Measurements from ENCODE around the gene ASIC1.

The ASIC1 gene

DNA sequence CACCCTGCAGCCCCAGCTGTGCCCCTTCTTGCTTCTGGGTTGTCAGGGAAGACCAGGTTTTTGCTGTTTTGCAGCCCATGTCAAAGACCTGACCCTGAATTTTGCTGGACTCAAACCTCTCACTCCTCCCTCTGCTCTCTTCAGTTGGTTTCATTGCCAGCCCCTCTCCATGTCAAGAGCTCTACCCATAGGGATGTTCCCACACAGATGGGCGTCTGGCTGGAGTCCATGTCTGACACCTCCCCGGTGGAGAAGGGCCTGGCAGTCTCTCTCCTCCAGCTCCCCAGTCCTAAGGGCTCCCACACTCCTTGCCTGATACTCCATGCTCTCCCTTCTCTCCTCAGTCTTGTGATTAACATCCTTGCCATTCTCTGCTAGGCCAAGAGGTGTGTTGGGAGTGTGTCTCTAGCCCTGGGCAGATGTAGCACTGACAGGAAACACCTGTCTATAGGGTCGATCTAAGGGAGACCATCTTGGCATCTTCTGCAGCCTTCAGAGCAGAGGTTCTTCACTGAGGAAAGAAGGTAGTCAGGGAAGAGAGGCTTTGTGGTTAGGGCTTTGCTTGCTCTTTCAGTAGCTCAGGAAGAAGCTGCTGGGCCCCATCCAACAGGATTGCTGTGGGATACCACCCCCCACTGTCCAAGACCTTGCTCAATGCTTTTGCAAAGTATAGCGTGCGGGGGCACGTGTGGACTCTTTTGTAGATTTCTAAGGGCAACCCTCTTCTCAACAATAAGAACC, 4.7 kb downstream of the ASIC1 start:
- DNase-seq (ENCODE audit: low read depth), result no peak

- DNase-seq (ENCODE audit: low read depth), result no peak
Observed at GRCh38 chr12:50062728-50063460, 5.5 kb downstream of the ASIC1 start.

DNA sequence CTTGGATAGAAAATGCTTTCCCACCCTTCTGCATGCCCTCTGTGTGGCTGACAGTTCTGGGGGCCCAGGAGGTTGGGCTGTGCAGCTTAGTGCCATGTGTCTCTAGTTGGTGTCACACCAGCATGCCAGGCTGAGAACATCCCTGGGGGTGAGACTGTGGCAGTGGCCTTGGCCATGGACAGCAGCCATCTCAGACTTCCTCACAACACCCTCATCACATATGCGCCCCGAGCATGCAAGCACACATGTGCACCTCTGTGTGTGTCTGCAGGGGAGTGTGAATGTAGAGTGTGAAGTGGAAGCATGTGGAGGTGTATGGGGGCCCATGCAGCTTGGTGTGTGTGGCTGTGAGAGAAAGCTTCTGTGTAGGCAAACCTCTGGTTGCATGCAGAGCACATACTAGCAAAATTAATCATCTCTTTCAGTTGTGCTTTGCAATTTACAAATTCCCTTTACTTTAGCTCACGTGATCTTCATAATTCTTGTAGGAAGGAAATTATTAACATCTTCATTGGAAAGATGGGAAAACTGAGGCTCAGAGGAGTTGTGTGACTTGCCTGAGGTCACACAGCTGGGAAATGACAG, 8.4 kb downstream of the ASIC1 start:
- peak; percentile 68 for DNase-seq (ENCODE audit: low read depth)

- DNase-seq (ENCODE audit: low read depth), result peak; percentile 98
Observed at GRCh38 chr12:50066402-50066801, 9.0 kb downstream of the ASIC1 start.

DNA sequence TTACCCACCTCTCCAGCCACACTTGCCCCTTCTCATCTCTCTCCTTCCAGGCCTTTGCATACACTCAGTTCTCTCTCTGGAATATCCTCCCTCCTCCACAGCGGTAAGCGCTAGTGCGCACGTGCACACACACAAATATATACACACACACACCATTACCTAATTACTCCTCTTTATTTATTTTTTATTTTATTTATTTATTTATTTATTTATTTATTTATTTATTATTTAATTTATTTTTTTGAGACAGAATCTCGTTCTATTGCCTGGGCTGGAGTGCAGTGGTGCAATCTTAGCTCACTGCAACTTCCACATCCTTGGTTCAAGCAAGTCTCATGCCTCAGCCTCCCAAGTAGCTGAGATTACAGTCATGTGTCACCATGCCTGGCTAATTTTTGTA, 11.7 kb downstream of the ASIC1 start:
- no peak for DNase-seq (ENCODE audit: low read depth)

- no peak for DNase-seq (ENCODE audit: low read depth)
Observed at GRCh38 chr12:50069539-50069938, 12.1 kb downstream of the ASIC1 start.

- peak; percentile 88 for DNase-seq (ENCODE audit: low read depth)
Observed at GRCh38 chr12:50070314-50071060, 13.1 kb downstream of the ASIC1 start.

DNA sequence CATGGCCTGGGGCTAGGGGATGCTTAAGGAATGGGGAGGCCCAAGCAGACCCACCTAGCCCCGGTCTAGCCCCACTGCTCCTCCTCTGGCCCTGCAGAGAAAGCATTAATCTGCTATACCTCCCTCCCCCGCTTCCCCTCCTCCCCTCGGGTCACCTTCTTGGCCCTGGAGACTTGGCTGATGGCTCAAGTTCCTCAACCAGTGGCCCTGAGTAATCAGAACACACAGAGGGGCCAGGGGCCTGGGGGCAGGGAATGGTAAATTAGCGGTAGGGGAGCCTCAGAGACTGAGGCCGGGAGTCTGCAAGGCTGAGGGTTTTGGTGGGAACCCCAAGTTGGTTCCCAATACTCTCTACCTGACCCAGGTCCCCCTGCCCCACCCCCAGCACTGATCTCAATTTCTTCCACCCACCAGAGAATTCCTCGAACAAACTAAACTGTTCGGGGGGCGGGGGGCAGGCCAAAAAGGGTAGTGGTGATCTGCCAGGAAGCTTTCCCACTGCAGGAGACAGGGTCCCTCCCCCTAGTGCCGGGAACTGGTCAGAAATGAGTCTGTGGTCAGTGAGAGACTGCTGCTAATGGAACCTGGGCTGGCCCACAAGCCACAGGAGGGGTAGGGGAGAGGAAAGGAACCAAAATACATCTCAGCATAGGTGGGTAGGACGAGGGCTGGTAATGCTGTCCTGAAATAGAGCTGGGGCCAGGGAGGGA, 15.0 kb downstream of the ASIC1 start:
- no peak for DNase-seq (ENCODE audit: low read depth)

- DNase-seq (ENCODE audit: low read depth), result no peak
Observed at GRCh38 chr12:50073206-50073605, 15.8 kb downstream of the ASIC1 start.

DNA sequence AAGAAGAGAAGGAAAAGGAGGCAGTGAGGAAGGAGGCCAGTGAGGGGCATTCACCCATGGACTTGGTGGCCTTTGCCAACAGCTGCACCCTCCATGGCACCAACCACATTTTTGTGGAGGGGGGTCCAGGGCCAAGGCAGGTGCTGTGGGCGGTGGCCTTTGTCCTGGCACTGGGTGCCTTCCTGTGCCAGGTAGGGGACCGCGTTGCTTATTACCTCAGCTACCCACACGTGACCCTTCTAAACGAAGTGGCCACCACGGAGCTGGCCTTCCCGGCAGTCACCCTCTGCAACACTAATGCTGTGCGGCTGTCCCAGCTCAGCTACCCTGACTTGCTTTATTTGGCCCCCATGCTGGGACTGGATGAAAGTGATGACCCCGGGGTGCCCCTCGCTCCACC, 16.3 kb downstream of the ASIC1 start:
- DNase-seq (ENCODE audit: low read depth), result no peak

GRCh38 chr12:50074936-50075807, 17.8 kb downstream of the ASIC1 start:
- DNase-seq (ENCODE audit: low read depth), result peak; percentile 88

- no peak for DNase-seq (ENCODE audit: low read depth)
Observed at GRCh38 chr12:50075808-50076170, 18.4 kb downstream of the ASIC1 start.

DNA sequence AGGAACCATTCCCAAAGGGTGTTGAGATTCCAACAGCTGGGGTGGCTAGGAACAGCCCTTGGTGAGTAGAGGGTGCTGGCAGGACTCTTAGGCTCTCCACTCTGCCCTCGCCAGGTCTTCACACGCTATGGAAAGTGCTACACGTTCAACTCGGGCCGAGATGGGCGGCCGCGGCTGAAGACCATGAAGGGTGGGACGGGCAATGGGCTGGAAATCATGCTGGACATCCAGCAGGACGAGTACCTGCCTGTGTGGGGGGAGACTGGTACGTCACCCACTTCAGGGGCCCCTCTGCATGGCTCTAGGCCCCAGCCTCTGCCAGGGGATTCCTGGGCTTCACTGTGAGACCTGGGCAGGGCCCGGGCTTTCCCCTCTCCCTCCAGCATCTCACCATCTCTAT, 19.7 kb downstream of the ASIC1 start:
- no peak for DNase-seq (ENCODE audit: low read depth)

- no peak for DNase-seq (ENCODE audit: low read depth)
Observed at GRCh38 chr12:50078281-50078680, 20.9 kb downstream of the ASIC1 start.

- DNase-seq (ENCODE audit: low read depth), result no peak
Observed at GRCh38 chr12:50079771-50080170, 22.4 kb downstream of the ASIC1 start.

GRCh38 chr12:50081096-50081808, 23.9 kb downstream of the ASIC1 start:
- DNase-seq (ENCODE audit: low read depth), result no peak

DNA sequence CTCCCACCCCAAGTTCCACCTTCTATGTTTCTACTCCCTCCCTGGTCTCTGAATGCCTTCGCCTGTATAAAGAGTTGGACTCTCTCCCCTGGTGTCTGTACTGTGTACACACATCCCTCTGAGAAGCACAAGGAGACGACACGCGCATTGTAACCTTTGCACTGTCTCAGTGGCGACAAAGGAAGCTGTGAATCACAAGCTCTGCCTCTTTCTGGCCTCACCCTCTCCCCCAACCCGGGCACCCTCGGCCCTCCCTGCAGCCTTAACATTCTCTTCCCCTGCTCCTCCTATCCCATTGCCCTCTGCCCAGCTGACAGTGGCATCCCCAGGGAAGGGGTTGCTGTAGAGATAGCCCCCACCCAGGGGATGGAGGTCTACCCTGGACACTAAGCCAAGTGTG, 25.2 kb downstream of the ASIC1 start:
- no peak for DNase-seq (ENCODE audit: low read depth)

GRCh38 chr12:50083301-50083700, 25.9 kb downstream of the ASIC1 start:
- DNase-seq (ENCODE audit: low read depth), result peak; percentile 38

DNA sequence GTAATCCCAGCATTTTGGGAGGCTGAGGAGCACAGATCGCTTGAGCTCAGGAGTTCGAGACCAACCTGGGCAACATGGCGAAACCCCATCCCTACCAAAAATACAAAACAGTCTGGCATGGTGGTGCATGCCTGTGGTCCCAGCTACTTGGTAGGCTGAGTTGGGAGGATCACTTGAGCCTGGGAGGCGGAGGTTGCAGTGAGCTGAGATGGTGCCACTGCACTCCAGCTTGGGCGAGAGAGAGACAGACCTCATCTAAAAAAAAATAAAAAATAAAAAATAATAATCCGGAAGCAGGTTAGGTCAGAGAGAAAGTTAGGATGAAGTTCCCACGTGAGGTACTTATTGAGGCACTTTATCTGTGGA, 27.0 kb downstream of the ASIC1 start:
- DNase-seq (ENCODE audit: low read depth), result peak; percentile 13
